HG03095 (cell line): ENCODE results near the gene ETV6.
A peak's percentile ranks its signal among the peaks of the same experiment; 100 is the strongest.
"Not testable (repeated sequence)": the region's sequence is repeated elsewhere in the genome, so short reads cannot be mapped to it uniquely, and the experiment has no call there.

Source experiments
- ATAC-seq: cut with Tn5 transposase; IDR thresholded peaks from one replicate; pipeline ENCODE4 v1.9.1; 2021; ENCODE audit warnings: moderate library complexity; ENCODE audit not compliant: unreplicated experiment

ETV6 gene

DNA sequence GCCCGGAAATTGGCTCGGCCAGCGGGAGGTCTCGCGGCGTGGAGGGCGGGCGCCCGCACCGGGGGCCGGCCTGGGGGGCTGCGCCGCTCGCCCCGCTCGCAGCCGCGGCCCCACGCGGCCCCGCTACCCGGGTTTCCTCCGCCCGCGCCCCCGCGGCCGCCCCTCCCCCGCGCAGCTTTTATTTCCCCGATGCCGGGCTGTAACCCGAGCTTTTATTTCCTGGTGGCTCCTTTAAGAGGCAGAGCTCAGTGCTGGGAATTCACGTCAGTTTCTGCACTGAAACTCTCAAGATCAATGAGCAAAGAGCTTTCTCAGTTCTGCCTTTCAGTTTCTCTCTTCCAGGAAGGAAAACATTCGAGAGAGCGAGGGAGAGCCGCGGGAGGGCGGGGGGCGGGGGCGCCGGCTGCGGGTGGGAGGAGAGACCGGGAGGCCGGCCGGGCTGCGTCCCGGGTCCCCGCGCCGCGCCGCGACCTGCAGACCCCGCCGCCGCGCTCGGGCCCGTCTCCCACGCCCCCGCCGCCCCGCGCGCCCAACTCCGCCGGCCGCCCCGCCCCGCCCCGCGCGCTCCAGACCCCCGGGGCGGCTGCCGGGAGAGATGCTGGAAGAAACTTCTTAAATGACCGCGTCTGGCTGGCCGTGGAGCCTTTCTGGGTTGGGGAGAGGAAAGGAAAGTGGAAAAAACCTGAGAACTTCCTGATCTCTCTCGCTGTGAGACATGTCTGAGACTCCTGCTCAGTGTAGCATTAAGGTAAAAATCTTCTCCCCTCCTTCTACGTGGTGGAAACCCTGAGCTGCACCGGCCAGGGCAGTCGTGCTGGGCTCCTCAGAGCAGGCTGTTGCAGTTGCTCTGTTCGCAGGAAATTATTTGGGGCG, at the start of gene ETV6:
TSS of gene ETV6 (plus strand) at position 262 of the 873 bp plus-strand sequence. CDS start at position 716, 454 bp downstream.
- peak; percentile 30 for ATAC-seq

DNA sequence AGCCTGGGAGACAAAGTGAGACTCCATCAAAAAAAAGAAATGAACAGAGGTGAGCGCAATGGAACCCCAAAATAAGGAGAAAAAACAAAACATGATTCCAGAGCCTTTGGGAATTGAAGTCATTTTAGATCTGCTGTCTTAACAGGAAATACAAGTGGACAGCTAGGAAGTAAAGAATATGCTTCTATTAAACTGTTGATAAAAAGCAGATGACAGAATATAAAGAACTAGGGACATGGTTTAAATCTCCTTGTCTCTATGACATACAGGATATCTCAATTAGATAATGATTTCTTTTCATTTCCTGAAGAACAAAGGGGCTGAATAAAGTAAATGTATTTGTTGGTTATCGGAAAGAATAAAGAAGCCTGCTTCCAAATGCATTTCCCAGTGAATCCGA, 49.3 kb upstream of the ETV6 start:
- no peak for ATAC-seq

DNA sequence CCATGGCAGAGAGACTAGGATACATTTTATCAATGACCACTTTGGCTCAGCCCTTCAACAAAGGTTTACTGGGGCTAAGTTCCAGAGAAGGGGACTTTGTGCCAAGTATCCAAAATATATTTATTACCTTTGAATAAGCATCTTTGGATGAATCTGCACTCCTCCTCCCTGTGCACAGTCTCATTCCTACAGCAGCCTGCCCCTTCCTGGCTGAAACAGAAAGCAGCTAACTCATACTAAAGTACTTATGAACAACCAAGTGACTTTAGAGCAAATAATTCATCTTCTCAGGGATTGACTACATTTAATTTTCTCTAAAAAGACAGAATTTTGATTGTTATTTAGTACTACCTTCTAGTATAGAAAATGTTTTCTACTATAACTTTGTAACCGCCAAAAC, 47.8 kb upstream of the ETV6 start:
- ATAC-seq, result no peak

DNA sequence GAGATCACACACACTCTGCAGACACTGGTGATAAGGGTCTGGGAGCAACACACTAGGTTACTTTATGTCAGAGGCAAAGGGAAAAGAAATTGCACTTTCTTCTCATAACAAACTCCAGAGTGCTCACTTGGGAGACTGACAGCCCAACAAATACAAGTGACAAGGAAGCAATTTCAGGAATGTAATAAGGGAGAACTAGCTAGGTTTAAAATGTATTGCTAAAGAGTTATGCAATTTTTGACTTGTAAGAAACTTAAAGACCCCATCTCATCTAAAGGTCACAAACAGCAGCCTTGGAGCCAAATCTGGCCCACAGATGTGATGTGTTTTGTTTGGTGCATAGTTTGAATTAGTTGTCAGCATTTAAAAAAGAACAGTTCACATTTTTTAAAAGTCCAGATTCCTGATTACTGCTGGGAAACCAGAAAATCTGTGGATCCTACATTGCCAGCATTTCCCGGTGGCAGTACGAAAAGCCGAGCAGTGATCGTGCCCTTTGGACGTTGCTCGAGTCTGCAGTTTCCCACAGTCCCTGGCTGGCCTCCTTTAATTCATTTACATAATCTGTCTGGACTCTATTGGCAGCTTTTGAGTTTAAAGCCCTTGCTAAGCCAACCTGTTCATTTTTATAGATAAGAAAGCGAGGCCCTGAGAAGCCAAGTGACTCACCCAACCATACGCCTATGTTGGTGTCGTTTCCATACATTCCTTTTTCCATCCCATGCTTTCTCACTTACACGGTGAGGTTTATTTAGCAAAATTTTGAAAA, 42.0 kb upstream of the ETV6 start:
- ATAC-seq, result no peak

DNA sequence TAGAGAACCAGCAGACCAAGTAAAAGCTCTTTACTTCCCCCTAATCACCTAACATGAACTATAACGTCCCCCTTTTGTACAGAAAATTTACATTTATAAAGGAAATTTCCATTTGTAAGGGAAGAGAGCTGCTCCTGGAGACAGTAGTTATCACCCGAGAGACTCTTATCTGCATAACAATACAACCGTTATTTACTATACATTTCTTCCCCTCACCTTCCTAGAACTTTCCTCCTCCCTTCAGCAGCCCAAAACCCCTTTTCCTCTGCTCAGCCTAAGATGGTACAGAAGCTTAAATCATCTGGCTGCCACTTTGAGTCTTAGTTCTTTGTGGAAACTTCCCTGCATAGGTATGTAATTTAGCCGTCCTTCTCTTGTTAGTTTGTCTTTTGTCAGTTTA, 40.4 kb upstream of the ETV6 start:
- ATAC-seq, result no peak

DNA sequence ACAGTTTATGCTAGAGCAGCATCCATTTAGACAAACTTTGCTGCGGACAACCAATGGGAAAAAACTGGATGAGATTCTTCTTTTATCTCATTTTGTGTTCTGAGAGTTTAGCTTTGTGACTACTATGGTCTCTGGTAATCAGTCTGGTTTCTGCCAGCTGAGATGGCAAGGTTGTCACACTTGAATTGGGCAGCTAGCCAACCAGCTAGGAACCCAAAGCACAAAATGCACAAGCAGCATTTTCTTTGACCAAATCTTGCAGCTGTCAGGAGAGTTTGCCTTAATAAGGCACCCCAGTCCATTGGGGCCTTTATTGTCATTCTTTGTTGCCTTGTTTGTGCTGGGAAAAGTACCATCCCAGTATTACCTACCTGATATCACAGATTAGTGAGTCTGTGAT, 34.0 kb upstream of the ETV6 start:
- no peak for ATAC-seq

DNA sequence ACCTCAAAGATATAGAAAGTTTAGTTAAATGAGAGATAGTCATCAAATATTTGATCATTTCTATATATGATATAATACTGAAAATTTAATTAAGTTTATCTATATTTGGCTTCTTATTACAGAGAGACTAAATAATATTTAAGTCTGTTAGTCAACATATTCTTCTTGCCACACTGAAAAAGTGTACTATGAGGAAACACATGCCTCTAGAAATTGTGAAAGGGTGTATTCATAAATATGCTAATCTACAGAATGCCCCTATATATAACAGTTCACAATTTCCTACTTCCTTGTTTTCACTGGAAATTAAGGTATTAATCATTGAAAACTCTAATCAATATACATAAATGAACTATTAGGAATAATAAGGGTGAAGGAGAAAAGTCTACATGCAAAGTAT, 31.4 kb upstream of the ETV6 start:
- ATAC-seq, result no peak

DNA sequence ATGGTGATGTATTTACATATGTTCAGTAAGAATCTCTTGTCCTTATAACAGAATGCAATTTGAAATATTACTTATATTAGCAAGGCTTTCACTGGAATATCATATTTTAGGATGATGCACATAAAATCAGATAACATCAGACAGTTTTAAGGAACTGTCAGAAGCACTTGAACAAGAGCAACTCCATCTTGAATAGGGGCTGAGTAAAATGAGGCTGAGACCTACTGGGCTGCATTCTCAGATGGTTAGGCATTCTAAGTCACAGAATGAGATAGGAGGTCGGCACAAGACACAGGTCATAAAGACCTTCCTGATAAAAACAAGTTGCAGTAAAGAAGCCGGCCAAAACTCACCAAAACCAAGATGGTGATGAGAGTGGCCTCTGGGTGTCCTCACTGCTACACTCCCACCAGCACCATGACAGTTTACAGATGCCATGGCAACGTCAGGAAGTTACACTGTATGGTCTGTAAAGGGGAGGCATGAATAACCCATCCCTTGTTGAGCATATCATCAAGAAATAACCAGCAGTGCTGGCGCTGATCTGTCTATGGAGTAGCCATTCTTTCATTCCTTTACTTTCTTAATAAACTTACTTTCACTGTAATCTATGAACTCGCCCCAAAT, 27.6 kb upstream of the ETV6 start:
- no peak for ATAC-seq

DNA sequence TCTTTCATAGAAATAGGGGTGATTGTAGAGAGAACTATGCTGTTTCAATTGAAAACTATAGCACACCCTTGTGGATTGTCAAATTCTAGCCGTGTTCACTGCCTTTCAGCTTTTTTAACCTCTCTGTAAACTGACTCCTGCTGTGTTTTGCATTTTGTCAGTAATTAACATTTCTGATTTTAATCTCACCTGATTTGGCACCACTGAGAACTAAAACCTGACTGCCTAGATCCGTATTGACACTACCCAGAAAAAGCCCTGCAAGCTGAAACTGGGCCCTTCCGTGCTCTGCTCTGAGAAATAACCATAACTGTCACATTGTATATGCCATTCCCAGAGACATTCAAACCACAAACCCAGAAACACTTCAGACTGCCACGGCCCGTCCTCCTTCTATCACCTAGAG, 26.6 kb upstream of the ETV6 start:
- no peak for ATAC-seq

DNA sequence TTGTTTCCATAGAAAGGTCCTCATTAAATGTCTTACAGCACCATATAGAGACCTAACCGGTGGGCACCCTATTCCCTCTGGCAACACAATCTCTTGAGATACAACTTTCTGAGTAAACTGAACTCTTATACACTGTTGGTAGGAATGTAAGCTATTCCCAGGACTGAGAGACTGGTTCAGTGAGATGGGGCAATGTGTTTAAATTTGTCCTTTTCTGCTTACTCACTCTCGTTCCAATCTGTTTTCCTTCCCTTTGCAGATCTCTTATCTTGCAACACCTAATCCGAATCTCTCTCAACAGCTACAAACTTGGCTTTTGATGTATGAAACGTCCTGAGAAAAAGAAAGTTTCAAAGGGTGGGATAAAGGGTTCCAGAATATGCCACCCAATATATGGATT, 26.1 kb upstream of the ETV6 start:
- ATAC-seq, result no peak

DNA sequence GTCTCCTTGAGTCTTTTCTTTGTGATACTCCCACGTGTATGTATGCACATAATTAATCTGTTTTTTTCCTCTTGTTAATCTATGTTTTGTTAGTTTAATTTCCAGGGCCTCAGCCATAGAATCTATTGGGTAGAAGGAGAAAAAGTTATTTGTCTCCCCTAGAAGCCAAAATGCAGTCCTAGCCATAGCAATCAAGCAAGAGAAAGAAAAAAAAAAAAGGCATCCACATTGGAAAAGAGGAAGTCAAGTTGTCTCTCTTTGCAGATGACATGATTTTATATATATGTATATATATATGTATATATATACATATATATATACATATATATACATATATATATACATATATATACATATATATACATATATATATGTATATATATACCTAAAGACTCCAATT, 25.4 kb upstream of the ETV6 start:
- no peak for ATAC-seq

DNA sequence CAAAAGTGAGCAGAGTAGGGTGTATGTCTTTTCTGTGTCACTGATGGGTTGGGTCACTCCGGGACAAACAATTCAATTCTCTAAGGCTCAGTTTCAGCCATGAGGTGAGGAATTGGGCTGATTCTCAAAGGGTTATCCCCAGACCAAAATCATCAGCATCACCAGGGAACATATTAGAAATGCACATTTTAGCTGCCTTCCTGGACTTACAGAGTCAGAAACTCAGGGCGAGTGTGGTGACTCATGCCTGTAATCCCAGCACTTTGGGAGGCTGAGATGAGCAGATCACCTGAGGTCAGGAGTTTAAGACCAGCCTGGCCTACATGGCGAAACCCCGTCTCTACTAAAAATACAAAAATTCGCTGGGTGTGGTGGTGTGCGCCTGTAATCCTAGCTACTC, 21.8 kb upstream of the ETV6 start:
- ATAC-seq, result not testable (repeated sequence)

DNA sequence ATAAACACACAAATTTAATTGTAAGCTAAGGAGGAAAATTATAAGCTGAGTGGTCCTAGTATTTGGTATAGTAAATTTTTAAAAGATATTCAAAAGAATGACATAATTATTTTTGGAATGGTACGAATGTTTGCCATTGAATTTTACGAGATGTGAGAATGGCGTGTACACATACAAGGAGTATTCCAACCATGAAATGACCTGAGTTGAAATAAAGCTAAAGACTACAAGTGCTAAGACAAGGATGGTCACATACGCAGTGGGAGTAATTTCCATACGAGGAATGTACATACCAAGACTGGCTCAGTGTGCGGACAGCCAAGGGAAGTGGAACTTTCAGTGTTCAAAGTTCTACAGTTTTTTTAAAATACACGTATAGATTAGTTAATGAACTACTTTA, 21.1 kb upstream of the ETV6 start:
- no peak for ATAC-seq

DNA sequence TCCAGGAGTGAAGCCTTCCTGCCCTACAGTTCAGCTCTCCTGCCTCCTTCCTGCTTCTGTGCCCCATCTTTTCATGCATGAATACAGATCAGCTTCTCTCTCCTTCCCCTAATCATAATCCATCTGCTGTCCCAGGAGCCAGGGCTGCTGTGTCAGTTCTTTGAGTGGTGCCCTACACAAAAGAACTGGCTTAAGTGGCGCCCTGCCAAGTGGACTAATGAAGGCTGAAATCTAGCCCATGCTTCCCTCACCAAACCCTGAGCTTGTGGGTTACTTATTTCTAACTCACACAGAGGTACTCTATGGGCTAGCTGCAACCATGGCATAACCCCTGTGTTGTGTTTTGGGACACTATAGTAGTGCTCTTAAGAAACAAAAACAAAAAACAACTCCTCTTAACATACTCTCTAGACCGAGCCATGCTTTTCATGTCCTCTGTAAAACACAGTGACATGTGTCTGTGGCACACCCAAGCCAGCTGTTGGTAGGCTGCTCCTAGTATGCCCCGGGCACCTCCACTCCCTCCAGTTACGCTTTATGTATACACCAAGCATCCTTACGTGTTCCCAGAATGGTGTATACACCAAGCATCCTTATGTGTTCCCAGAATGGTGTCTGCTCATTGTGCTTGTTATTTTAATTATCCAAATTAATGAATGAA, 19.3 kb upstream of the ETV6 start:
- no peak for ATAC-seq

DNA sequence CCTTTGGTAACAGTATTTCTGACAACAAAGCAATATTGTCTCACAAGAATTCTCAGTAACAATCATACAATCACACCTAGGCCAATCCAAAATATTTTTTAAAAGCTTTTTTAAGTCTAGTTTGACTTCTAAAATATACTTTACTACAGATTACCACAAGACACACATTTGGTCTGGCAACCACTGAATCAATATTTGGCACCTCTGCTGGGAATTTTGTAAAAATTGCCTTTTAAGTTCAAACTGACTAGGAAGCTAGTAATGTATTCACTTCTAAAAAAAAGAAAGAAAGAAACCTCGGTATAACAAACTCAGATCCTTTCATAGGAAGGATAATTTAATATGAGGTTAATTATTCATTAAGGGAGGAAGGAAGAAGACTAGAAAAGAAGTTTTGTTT, 18.2 kb upstream of the ETV6 start:
- ATAC-seq, result no peak

DNA sequence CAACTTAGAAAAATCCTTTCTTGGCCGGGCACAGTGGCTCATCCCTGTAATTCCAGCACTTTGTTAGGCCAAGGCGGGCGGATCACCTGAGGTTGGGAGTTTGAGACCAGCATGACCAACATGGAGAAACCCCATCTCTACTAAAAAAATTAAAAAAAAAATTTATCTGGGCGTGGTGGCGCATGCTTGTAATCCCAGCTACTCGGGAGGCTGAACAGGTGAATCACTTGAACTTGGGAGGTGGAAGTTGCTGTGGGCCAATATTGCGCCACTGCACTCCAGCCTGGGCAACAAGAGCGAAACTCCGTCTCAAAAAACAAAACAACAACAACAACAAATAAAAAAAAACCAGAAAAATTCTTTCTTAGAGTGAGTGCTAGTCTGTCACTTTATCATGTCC, 17.6 kb upstream of the ETV6 start:
- not testable (repeated sequence) for ATAC-seq

DNA sequence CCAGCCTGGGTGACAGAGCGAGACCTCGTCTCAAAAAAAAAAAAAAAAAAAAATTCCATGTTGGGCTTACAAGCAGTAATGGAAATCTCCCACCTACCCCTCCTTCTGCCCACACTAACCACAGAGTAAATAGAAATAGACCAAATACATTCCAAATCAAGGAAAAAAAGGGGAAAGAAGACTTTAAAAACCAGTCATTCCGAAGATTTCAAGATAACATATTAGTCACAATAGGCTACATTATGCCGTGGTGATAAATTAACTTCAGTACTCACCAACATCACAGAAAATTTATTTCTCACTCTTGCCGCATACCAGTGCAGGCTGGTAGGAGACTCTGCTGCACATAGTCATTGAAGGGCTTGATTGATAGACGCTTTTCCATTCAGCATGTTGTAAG, 15.5 kb upstream of the ETV6 start:
- no peak for ATAC-seq

DNA sequence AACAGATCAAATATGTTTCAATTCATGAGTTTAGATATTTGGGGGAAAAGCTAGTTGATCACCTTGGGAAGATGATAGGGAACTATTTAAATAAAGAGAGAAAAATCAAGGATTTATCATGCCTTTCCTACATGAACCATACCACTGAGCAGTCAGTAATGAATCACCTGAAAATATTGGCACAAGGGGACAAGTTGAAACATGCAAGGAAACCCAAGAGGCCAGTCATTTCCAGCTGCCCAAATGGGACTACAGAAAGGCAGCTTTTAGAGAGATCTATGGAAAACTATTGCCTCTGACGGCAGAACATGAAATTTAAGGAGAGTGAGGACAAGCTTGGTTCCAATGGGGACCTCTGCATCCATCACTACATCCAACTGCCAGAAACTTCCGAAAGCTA, 14.1 kb upstream of the ETV6 start:
- ATAC-seq, result no peak

DNA sequence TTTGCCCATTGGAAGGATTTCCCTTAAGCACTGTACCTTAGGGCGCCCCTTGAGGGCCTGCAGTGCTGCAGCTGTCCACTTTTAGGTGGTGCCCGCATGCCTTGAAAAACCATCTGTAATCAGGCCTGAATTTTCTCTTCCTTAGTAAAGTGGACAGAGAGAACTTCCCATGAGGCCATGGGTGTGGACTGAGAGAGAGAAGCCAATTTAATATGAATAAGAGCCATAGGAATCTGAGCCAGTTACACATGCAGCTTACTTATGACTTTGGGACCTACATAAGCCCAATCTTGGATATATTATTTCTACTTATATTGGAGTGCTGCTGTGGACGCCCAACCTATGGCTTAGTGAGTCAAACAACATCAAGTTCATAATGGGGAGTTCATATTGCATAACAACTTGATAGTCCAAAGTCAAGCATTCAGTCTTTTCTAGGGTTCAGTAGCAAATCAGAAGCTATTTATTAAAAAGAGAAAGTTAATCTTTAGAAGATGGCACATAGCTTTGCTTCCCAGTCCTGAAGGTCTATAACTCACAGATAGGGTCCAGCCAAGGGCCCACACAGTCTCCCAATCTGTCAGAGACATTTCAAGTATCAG, 11.1 kb upstream of the ETV6 start:
- no peak for ATAC-seq

DNA sequence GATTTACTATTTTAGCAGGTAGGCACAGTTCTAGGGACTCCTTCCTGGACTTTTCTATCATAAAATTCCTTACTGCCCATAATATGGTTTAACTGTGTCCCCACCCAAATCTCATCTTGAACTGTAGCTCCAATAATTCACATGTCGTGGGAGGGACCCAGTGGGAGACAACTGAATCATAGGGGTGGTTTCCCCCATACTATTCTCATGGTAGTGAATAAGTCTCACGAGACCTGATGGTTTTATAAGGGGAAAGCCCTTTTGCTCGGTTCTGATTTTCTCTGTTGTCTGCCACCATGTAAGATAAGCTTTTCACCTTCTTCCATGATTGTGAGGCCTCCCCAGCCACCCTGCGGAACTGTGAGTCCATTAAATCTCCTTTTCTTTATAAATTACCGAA, 10.0 kb upstream of the ETV6 start:
- ATAC-seq, result no peak

DNA sequence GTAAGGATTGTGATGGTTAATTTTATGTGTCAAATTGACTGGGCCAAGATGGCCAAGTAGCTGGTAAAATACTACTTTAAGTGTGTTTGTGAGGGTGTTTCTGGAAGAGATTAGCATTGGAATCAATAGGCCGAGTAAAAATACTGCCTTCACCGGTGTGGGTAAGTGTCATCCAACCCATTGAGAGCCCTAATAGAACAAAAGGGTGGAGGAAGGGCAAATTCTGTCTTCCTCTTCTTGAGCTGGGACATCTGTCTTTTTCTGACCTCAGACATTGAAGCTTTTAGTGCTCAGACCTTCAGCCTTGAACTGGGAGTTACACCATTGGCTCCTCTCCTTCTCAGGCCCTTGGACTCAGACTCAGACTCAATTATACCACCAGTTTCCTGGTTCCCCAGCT, 8.0 kb upstream of the ETV6 start:
- ATAC-seq, result no peak
